KBM-7 (cell line): Measurements from ENCODE around the gene BMP2K.
A peak's percentile ranks its signal among the peaks of the same experiment; 100 is the strongest.

ENCODE experiments used
- DNase-seq: peaks from one replicate; pipeline ENCODE4 v3.0.0-alpha.2; 2015
- in situ Hi-C: fragments of 300-500 bp; cut with MboI; formaldehyde crosslinking; loops from 2 replicates; pipeline ENCODE4 v1.14.3; 2020; ENCODE audit warnings: low sequenced_read_pairs, low pct_unique_long_range_greater_than_20kb, mixed read lengths

The BMP2K gene

GRCh38 chr4:78763251-78763650, 12.9 kb upstream of the BMP2K start:
- no peak for DNase-seq

GRCh38 chr4:78763763-78764387, 12.3 kb upstream of the BMP2K start:
- in situ Hi-C loops = no loop called here
- no peak for DNase-seq

More at GRCh38 chr4:78763251-78763650, 12.9 kb upstream of the BMP2K start:
- in situ Hi-C loops = no loop called here

- DNase-seq = no peak
- in situ Hi-C loops = no loop called here
These were observed 11.6 kb upstream of the BMP2K start for GRCh38 chr4:78764498-78764961.

DNA sequence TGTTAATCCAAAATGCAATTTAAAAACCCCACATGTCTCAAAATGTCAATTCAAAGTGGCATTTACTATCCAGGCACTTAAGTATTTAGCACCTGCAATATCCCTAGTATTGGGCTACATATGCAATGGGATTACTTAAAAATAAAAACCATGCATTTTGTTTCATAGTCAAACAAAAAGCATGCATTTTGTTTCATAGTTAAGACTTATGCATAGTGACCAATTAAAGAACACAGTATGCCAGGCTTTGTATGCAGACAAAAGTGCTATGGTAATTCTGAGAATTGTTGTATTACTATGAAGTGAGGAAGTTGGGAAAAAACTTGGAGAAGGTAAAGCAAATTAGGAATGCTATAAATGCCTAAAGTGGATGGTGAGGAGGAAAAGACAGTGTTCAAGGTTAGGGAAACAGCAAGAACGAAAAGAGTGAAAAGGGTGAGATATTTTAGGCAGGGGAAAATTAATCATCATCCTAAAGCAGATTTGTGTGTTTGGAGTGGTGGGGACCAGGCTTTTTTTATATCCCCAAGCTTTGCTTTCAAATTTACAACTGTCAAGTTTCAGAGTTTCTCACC, 10.6 kb upstream of the BMP2K start:
- no peak for DNase-seq
- in situ Hi-C loops = no loop called here

- no peak for DNase-seq
- in situ Hi-C loops = no loop called here
These were observed 10.1 kb upstream of the BMP2K start for GRCh38 chr4:78766026-78766425.

- in situ Hi-C loops = no loop called here
These were observed 9.5 kb upstream of the BMP2K start for GRCh38 chr4:78766650-78767049.

DNA sequence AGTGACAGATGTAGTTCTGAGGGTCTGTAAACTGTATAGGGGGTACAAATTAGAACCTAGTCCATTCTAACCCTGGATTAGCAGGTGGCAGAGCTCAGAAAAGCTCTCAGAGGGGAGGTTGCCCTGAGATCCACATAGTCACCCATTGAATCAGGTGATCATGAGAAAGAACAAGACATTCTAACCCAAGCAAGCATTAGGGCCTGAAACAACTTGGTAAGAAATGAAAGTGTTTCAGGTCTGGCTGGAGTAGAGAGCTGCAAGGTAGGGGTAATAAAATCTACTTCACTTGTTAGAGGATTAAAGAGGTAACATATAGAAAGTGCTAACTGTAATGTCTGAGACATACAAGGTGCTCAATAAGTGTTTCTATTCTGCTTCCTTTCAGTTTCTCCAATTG, 8.8 kb upstream of the BMP2K start:
- DNase-seq = no peak
- in situ Hi-C loops = no loop called here

More at GRCh38 chr4:78766650-78767049, 9.5 kb upstream of the BMP2K start:
- DNase-seq = no peak

- in situ Hi-C loops = no loop called here
- no peak for DNase-seq
These were observed 7.5 kb upstream of the BMP2K start for GRCh38 chr4:78768452-78769180.

- in situ Hi-C loops = no loop called here
These were observed 6.0 kb upstream of the BMP2K start for GRCh38 chr4:78770091-78770642.

DNA sequence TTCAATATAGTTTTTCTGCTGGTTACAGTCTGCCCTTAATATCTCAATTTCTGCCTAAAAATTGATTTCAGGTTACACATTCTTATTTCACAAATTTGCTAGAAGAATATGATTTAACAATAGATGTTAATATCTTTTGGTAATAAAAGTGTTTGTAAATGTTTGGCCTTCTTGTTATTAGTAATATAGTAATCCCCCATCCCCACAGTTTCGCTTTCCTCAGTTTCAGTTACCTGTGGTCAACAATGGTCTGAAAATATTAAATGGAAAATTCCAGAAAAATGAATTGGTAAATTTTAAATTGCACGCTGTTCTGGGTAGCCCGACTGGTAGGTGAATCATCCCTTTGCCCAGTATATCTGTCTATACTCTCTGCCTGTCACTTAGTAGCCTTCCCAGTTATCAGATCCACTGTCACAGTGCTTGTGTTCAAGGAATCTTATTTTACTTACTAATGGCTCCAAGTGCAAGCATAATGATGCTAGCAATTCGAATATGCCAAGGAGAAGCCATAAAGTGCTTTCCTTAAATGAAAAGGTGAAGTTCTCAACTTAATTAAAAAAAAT, 3.5 kb upstream of the BMP2K start:
- in situ Hi-C loops = no loop called here
- DNase-seq = no peak

More at GRCh38 chr4:78770091-78770642, 6.0 kb upstream of the BMP2K start:
- no peak for DNase-seq

DNA sequence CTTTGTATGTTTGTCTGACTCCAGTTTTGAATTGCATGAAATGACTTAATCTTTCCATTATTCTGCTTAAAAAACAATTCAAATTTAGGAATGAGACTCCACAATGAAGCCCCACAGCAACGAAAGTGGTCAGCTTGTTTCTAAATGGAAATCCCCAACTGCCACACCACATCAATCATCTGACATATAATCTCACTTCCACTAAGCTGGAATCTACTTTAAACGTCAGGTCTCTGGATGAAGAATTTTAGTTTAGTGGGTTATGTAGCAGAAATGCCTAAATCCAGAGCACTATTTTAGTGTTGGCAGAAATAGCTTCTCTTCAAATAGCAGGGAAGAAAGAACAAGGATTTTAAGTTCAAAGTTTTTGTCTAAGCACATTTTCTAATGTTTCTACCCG, 1.7 kb upstream of the BMP2K start:
- in situ Hi-C loops = no loop called here
- no peak for DNase-seq

GRCh38 chr4:78775303-78776078, 659 bp upstream of the BMP2K start:
- in situ Hi-C loops = no loop called here
- DNase-seq = peak; percentile 83

GRCh38 chr4:78776729-78777575, 802 bp downstream of the BMP2K start:
- in situ Hi-C loops = no loop called here
- peak; percentile 62 for DNase-seq

DNA sequence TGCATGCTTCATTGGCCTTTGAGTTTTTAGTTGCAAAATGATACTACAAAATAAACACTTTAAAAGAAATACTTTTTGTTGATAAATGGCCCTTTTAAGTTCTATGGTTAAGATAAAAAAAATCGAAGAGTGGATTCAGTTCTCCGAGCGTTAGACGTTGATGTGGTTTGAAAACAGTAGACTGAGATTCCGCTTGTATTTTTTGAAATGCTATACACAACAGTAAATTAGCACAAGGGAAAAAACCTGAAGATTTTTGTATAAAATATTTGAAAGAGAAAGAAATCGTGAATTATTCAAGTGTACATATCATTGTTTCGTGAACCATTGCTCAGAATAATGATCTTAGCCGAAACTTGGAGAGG, 1.4 kb downstream of the BMP2K start:
- DNase-seq = no peak
- in situ Hi-C loops = no loop called here

- in situ Hi-C loops = no loop called here
- DNase-seq = no peak
These were observed 2.4 kb downstream of the BMP2K start for GRCh38 chr4:78778530-78778929.

DNA sequence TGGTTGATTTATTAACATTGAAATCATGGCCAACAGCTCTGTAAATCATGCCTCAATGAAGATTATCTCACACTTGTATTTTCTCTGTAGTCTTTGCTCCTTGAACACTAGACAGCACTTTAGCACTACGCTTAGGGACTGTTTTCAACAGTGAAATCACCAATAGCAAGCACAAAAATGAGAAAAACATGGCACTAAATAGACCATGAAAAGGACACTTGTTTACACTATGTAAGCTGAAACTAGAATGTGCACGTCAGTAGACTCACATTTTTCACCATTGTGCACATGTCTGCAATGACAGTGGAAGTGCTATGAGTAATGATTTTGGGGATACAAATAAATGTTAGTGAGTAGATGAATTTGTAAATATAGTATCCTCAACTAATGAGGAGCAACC, 3.1 kb downstream of the BMP2K start:
- no peak for DNase-seq
- in situ Hi-C loops = no loop called here

DNA sequence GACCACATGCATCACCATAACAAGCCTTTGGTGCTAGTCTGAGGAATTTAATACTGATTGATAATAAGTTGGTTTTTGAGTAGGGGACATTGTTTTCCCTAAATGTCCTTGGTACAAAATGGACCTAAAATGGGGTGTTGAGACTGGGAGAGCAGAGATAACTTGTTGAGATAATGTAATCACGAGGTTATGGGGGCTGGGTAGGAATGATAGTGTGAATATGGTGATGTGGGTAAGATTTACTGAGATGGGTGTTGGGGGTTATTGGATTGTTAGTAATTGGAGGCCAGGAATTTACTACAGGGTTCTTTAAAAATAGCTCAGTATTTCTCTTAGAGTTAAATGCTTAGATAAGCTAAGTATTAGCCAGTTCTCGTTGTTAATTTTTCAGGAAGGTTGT, 3.9 kb downstream of the BMP2K start:
- DNase-seq = no peak
- in situ Hi-C loops = no loop called here

DNA sequence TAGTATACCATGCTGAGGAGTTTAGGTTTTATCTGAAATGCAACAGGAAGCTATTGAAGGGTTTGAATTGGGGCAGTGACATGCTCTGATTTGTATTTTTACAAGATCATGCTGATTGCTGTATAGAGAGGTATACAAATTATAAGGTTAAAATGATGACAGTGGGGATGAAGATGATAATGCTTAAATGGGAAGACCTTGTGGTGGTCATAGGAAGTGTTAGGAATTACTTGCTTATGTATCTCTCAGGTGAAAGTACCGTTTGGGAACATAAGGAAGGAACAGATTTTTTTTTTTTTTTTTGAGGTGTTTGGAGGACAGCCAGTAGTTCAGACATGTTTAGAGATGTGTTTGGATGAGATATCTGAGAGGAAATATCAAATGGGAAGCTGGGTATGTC, 5.0 kb downstream of the BMP2K start:
- no peak for DNase-seq
- in situ Hi-C loops = no loop called here
